Tibial nerve (tissue), 4 donors: Measurements from ENCODE around the gene OR56A3.
"Not testable (repeated sequence)": the region's sequence is repeated elsewhere in the genome, so short reads cannot be mapped to it uniquely, and the experiment has no call there.

Source experiments
- EP300 ChIP-seq, 2 donors: sonication (generic); formaldehyde crosslinking; IDR thresholded peaks; one replicate each; pipeline ENCODE4 v1.6.1; 2017; ENCODE audit warnings: antibody characterized with exemption in 2 of 2, mild to moderate bottlenecking in 1 of 2
- POLR2A ChIP-seq, 2 donors: fragments of 450-650 bp; IDR thresholded peaks; one replicate each; pipeline ENCODE4 v1.6.1; 2017; ENCODE audit warnings: antibody characterized with exemption in 2 of 2, mild to moderate bottlenecking in 2 of 2, moderate library complexity in 2 of 2
- TF ChIP-seq, protein P1 (sequence below), 5 experiments: fragments of 200-600 bp in 3 of 5; fragments of 450-650 bp in 2 of 5; sonication (generic) in 3 of 5; IDR thresholded peaks; one replicate each; pipeline ENCODE4 v1.5.1; 2016 to 2019; ENCODE audit warnings: antibody characterized with exemption in 5 of 5, mild to moderate bottlenecking in 3 of 5, moderate library complexity in 2 of 5

- TF ChIP-seq POLR2A, EP300 (IDR thresholded peaks at IDR 0.05): not testable (repeated sequence)
- TF ChIP-seq, protein P1, sequence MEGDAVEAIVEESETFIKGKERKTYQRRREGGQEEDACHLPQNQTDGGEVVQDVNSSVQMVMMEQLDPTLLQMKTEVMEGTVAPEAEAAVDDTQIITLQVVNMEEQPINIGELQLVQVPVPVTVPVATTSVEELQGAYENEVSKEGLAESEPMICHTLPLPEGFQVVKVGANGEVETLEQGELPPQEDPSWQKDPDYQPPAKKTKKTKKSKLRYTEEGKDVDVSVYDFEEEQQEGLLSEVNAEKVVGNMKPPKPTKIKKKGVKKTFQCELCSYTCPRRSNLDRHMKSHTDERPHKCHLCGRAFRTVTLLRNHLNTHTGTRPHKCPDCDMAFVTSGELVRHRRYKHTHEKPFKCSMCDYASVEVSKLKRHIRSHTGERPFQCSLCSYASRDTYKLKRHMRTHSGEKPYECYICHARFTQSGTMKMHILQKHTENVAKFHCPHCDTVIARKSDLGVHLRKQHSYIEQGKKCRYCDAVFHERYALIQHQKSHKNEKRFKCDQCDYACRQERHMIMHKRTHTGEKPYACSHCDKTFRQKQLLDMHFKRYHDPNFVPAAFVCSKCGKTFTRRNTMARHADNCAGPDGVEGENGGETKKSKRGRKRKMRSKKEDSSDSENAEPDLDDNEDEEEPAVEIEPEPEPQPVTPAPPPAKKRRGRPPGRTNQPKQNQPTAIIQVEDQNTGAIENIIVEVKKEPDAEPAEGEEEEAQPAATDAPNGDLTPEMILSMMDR (IDR thresholded peaks at IDR 0.05): not testable (repeated sequence)
Observed at GRCh38 chr11:5960704-5961320, 18.8 kb downstream of the OR56A3 start.
